Mammary epithelial cell (primary cell): Measurements from ENCODE around the gene KCNQ1.

Experiments used
- CTCF ChIP-seq, 2 donors: IDR thresholded peaks in 1 of 2; conservative IDR thresholded peaks in 1 of 2; 2 replicates each; pipeline ENCODE4 v1.5.1; 2011 to 2012; ENCODE audit warnings: inconsistent platforms in 2 of 2, low read length in 2 of 2, mild to moderate bottlenecking in 2 of 2, control low read depth in 1 of 2, low read depth in 1 of 2; ENCODE audit not compliant: insufficient read depth in 1 of 2; ENCODE audit errors: extremely low read depth in 1 of 2
- EZH2 ChIP-seq: IDR thresholded peaks from 2 replicates; pipeline ENCODE4 v1.6.1; 2012; ENCODE audit warnings: low read length, inconsistent platforms, borderline replicate concordance

DNA sequence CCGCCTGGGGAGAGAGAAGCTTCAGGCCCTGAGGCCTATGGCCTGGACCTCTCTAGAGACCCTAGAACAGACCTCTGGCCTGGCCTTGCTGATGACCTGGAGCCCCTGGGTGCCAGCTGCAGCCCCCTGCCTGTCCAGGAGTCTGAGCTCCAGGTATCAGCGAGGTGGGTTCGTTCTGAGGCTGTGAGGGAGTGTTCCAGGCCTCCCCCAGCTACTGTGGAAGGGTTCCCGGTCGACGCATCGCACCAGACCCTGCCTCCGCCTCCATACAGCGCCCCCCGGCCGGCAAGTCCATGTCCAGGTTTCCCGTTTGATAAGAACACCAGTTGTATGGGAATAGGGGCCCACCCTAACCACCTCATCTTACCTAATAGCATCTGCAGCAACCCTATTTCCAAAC is 111.1 kb downstream of the KCNQ1 start:
- TF ChIP-seq CTCF (conservative IDR thresholded peaks at IDR 0.05 in 1 of 2, IDR thresholded peaks at IDR 0.05 in 1 of 2; ENCODE audit: extremely low read depth in 1 of 2, insufficient read depth in 1 of 2, low read depth in 1 of 2, low read length in 2 of 2) (no peak), EZH2 (no peak)
